Gastroesophageal sphincter (tissue), 3 donors: ENCODE measurements around the gene LITAFD.

Experiments
- POLR2A ChIP-seq, 2 donors: fragments of 450-650 bp; IDR thresholded peaks; one replicate each; pipeline ENCODE4 v1.6.1; 2017; ENCODE audit warnings: antibody characterized with exemption in 2 of 2, mild to moderate bottlenecking in 2 of 2, moderate library complexity in 1 of 2
- TF ChIP-seq, protein P1 (sequence below), 4 experiments: fragments of 200-600 bp in 2 of 4; fragments of 450-650 bp in 2 of 4; sonication (generic) in 1 of 4; IDR thresholded peaks; one replicate each; pipeline ENCODE4 v1.5.1; 2017 to 2019; ENCODE audit warnings: antibody characterized with exemption in 4 of 4, mild to moderate bottlenecking in 2 of 4, moderate library complexity in 2 of 4

DNA sequence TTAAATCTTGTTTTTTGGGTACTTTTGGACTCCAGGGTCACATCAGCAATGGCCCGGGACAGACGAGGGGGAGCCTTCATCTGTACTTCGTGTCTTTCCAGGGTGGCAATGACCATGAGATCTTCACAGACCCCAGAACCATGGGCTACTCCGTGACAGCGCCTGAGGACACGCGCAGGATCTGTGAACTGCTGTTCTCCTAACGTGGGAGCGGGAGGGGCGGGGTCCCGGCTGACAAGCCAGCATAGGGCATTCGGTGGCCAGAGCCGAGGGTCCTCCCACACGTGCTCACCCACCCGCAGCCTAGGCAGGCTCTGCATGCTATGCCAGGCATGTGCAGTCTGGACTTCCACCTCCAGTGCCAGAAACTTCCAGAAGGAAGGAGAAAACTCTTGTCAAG, 34.5 kb upstream of the LITAFD start:
- TF ChIP-seq, protein P1, sequence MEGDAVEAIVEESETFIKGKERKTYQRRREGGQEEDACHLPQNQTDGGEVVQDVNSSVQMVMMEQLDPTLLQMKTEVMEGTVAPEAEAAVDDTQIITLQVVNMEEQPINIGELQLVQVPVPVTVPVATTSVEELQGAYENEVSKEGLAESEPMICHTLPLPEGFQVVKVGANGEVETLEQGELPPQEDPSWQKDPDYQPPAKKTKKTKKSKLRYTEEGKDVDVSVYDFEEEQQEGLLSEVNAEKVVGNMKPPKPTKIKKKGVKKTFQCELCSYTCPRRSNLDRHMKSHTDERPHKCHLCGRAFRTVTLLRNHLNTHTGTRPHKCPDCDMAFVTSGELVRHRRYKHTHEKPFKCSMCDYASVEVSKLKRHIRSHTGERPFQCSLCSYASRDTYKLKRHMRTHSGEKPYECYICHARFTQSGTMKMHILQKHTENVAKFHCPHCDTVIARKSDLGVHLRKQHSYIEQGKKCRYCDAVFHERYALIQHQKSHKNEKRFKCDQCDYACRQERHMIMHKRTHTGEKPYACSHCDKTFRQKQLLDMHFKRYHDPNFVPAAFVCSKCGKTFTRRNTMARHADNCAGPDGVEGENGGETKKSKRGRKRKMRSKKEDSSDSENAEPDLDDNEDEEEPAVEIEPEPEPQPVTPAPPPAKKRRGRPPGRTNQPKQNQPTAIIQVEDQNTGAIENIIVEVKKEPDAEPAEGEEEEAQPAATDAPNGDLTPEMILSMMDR (IDR thresholded peaks at IDR 0.05), result no peak
- TF ChIP-seq POLR2A (IDR thresholded peaks at IDR 0.05), result no peak
